Liver (tissue), 5 donors: ENCODE measurements around the gene RWDD4. TPM values are rescaled to one million over a fixed set of nuclear protein-coding genes. Genes with fewer than 3 reads are reported as not detected.

ENCODE experiments used
- polyA plus RNA-seq, 2 donors: library from polyadenylated mRNA; stranded (reverse) in 1 of 2; unstranded in 1 of 2; fragments of 200-250 nt in 1 of 2; fragments of >200 nt in 1 of 2; fragmentation: Nextera tagmentation in 1 of 2; extraction: Ambion mirVana in 1 of 2; gene quantifications; one replicate each; pipeline versions ENCODE4 v1.2.1 to v1.2.3, GENCODE V29; 2013 to 2015
- small RNA-seq: library from RNA; depleted of rRNA; stranded (forward); fragments of <200 nt; gene quantifications from one replicate; pipeline ENCODE3, GENCODE V24; 2014
- total RNA-seq, 2 donors: library from RNA; depleted of rRNA; stranded (reverse); fragments of >200 nt; gene quantifications; one replicate each; pipeline ENCODE4 v1.2.3, GENCODE V29; 2014
- donor health status: healthy.
- donor health status: healthy.
- donor health status: healthy.

The RWDD4 gene
- total and polyA plus RNA-seq, 4 donors = 6.5 to 17.9 (median 8.9) TPM

Small RNA genes within 50 kb of the gene (small RNA-seq; reads per million reads assigned to genes)
- gene RNU6-1053P (not detected), gene RNU6-335P (not detected), gene RNU6-479P (not detected)

Other genes with a start within 250 kb of the RWDD4 start
- gene CDKN2AIP, start 214.5 kb downstream of the RWDD4 start, total RNA-seq = 10 to 100 TPM; 14.2 to 15.1 TPM
- 1 to 10 TPM; 7.2 to 7.7 TPM for gene CDKN2AIP, start 214.5 kb downstream of the RWDD4 start, polyA plus RNA-seq
- gene ING2, start 154.1 kb downstream of the RWDD4 start, total RNA-seq = 1 to 10 TPM; 3.9 to 8.8 TPM
- gene ING2, start 154.1 kb downstream of the RWDD4 start, polyA plus RNA-seq = 1 to 10 TPM; 5.0 to 5.2 TPM
- 10 to 100 TPM; 19.7 to 27.9 TPM for gene TRAPPC11, start 108 bp upstream of the RWDD4 start, total RNA-seq
- 10 to 100 TPM in 1 of 2 donors, 1 to 10 TPM in 1; 7.6 to 10.0 TPM for gene TRAPPC11, start 108 bp upstream of the RWDD4 start, polyA plus RNA-seq
- gene STOX2, start 246.1 kb upstream of the RWDD4 start, total RNA-seq = 10 to 100 TPM in 1 of 2 donors, 1 to 10 TPM in 1; 1.6 to 12.6 TPM
- 1 to 10 TPM; 1.4 to 1.6 TPM for gene STOX2, start 246.1 kb upstream of the RWDD4 start, polyA plus RNA-seq